Stimulated activated CD8-positive, alpha-beta memory T cell treated with anti-CD3 and anti-CD28 coated beads, Interleukin-15, amount 100 ng/mL, for 48 hours (primary cell): ENCODE data around the gene C15orf39.
"Not testable (repeated sequence)": the region's sequence is repeated elsewhere in the genome, so short reads cannot be mapped to it uniquely, and the experiment has no call there.

Experiments used
- DNase-seq, 2 donors: peaks; one replicate each; pipeline ENCODE4 v3.0.0-alpha.2; 2020; ENCODE audit warnings: low read depth in 2 of 2

C15orf39 gene

DNA sequence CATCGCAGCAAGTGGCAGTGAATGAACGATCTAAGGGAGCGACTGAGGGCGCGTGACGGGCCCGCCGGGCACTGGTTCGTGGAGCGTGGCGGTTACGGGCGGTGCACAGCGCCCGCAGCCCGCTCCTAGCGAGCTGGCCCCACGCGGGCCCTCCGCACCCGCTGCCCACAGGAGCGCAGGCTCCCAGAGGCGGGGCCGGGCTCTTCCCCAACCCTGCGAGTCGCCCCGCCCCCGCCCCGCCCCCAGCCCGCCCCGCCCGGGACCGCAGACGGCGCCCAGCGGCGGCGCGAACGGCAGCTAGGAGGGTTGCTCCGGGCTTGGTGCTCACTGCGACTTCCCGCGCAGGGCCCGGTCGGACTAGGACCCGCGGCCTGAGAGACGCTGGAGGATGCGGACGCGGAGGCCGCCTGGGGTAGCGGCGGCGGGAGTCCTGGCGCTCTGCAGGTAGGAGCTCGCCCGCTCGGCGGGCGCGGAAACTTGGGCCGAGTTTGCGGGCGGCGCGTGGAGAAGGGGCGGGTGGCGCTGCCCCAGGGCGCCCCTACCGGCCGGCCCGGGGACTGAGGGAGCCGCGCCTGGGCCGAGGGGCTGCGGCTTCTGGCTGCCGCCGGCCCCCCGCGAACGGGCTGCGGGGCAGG is at the start of gene C15orf39:
C15orf39 (plus strand) TSS at position 267 of the 635 bp plus-strand sequence. CDS start 4,167 bp downstream, outside the sequence.
- DNase-seq, result peak; percentile 66 to 69

DNA sequence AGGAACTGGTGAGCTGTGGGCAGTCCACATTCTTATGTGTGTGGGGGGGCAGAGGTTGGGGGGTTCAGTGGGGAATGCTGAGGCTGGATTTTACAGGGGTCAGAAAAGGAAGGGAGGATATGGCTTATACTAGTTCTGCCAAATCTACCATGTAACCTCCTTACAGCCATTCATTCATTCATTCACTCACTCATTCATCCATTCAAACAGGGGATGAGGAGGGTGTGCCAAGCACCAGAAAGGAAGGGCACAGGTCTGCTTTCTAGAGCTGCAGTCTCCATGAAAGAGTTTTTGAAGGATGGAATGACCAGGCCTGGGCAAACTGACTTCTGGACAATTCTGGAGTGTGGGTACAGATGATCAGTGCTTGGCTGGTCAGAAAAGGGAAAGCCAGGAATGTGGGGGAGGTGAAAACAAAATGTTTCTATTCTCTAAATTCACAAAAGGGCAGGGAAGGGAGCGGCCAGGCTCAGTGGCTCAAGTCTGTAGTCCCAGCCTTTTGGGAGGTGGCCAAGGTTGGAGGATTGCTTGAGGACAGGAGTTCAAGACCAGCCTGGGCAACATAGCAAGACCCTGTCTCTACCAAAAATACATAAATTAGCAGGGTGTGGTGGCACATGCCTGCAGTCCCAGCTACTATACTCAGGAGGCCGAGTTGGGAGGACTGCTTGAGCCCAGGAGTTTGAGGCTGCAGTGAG is 49.2 kb upstream of the C15orf39 start:
- no peak for DNase-seq

DNA sequence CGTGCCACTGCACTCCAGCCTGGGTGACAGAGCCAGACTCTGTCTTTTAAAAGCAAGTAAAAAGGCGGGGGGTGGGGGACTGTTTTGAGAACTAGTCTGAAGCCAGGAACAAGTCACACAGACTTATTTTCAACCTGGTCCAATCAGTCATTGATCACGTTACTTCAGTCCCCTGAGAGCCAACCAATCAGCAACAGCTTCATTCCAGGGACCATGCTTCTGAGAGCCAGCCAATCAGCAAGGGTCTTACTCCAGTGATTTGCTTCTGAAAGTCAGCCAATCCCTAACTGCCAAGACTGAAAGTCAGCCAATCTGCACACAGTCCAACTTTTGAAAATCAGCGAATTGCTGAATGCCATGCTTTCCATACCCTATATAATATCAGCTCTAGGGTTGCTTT is 48.6 kb upstream of the C15orf39 start:
- DNase-seq, result no peak

DNA sequence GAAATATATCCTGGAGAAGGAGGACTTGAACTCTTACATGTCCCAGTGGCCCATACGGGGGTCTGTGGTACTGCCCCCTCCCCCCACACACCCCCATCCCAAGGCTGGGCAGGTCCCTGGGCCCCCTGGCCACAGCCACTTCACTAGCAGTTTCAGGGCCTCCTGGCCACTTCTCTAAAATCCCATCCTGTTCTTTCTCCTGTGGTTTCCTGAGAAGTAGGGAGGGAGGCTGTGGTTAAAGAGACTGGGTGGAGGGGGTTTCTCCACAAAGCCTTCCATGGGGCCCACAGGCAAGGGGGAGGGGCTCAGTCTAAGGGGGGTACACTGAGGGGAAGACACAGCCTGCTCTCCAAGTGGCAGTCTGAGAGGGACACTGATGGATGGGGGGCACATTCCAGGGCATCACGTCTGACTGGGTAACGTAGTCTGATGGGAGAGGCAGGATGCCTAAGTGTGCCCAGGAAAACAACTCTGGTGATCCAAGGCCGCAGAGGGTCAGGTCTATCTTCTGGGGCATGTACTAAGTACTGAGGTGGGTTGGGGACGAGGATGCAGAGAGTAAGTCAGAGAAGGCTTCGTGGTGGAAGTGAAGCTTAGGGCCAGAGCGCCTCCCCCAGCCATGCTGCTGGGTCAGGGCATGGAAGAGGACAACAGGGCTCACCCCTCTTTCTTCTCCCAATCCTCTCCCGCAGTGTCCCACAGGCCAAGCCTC is 48.0 kb upstream of the C15orf39 start:
- no peak for DNase-seq

DNA sequence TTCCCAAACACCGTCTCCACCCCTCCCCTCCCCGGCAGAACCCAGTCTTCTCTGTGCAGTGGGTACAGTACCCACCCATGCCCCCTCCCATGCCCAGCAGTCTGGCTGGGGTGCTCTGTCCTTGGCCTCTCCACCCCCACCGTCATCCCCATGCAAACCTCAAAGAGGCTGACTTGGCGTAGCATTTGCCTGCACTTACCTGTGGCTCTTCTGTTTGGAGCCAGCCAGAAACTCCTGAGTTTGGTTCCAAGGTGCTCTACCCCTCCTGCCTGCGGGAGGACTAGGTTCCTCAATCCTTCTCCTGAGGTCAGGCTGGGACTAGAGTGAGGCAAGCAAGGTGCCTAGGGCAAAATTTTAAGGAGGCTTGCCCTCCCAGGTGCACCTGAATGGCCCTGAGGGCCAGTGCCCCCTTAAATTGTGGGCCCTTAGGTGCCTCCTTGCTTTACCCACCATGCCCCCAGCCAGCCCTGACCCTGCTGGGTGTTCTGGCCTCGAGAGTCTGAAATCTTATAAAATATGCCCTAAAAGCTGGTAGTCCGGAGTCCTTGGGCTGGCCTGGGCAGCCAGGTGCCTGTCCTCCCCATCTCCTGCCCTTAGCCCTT is 47.1 kb upstream of the C15orf39 start:
- DNase-seq, result no peak

DNA sequence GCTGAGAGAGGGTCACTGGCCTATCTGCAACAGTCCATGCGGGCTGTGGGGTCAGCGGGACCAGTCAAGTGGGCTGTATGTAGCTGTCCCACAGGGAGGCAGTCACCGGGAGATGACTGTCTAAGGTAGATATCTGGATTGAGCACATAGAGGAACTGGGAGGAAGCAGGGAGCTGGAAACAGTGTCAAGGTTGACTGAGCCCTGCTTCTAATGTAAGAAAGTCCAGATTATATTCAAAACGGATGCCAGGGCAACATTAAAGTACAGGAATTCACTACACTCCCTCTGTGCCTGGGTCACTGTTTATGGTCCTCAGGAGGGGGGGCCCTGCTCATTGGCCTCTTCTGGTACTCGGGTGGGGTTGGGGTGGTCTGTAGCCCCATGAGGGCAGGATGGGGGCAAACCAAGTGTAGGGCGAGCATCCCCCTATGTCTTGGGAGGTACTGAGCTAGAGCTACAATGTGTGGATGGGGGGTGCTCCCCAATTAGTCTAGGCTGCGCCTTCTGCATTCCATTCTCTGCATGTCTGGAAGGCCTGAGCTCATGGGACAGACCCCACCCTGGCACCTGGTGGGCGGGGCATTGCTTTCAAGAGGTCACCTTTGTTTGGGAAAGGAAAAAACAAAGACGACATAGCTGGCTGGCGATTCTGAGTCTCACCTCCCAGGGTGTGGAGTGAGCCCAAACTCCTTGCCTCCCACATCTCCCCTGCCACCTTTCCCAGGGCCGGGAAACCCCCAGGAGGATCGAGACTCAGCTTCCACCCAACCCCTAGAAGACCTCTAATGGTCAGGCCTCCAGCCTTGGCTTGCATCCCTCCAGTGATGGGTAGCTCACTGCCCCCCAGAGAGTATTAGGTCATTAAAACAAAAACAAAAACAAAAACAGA is 45.1 kb upstream of the C15orf39 start:
- DNase-seq, result no peak

DNA sequence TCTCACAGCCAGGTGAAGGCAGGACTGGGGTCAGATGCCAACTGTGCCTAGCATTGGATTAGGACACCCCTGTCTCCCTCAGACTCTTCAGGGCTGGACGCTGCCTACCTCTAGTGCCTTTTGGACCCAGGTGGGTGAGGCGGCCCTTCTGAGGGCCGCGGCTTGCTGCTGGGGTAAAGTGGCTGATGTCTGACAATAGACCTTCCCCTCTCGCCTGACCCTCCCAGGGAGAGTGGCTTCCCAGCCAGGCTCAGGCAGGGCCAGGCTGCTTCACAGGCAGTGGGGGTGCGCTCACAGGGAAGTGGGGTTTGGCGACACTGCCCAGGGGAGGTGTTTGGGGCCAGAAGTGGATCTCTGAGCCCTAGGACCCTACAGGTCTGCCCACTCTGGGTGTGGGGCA is 43.3 kb upstream of the C15orf39 start:
- no peak for DNase-seq

DNA sequence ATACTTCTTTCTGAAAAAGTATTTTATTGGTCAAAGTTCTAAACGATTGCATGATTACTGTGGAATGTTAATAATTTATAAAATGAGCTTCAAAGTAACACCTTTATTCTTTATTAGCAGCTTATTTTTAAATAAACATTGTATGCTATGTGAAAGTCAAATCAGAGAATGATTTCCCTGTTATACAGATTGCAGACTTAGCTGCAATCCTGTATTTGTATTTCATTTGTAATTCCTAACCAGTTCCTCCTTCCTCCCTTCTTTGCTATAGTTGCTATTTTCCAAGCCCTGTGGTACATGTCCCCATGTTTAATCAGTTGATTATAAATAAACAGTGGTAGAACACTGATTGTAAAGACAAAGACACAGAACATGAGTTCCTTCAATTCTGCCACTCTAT is 42.4 kb upstream of the C15orf39 start:
- no peak for DNase-seq

DNA sequence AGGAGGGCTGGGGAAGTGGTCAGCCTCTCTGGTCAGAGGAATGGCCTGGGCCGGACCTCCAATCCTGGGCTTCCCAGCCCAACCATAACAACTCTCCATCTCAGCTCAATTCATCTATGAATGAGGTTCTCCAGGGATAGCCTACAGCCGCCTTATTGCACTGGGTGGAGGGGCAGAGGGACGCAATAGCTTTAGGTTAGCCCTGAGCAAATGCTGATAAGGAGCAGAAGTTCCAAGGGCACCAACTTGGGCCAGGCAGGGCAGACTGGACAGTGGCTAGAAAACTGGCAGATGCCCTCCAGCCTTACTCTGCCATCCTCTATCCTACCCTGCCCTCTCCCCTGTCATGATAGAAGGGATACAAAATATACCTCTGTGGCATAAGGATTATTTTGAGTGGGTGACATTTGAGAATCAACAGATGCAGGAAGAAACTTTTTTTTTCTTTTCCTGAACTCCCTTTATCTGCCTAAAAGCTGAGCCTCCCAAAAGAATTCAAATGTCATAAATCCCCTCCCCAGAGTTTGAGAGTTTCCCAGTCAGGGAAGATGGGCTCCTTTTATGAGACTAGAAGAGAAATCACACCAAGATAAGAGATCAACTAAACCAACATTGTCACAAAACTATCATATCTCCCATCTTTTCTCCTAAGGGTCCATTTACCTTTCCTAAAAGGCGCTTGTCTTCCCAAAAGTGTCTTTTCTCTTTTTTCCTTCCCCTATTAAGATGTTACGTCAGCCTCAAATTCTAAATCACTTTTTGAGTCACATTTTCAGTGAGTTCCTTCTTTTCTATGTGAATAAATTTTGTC is 40.4 kb upstream of the C15orf39 start:
- DNase-seq, result no peak

DNA sequence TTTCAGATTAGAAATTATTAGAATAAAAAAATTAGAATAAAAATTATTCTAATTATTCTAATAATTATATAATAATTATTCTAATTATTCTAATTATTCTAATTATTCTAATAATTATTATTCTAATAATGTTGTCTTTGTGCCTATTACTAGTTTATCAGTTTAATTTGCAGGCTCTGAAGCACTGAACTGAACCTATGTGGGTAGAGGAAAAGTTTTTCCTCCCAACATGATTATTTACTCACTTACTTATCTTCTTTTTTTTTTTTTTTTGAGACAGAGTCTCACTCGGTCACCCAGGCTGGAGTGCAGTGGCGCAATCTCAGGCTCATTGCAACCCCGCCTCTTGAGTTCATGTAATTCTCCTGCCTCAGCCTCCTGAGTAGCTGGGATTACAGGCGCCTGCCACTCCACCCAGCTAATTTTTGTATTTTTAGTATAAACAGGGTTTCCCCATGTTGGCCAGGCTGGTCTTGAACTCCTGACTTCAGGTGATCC is 39.7 kb upstream of the C15orf39 start:
- no peak for DNase-seq

DNA sequence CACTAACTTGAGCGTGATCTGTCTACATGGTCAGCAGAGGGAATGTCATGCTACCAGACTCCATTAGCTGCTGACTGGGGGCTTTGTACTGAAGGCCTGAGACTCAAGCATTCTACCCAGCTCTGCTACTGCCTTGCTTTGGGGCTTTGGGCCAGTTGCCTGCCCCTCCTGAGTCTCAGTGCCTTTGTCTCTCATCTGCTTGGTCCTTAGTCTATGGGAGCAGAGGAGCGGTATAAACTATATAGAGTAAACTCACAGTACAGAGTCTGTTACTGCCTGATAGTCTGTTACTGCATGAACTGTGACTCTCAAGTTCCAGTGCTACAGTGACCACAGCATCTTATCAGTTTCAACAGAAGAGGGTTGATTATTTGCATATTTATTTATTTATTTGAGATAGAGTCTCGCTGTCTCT is 38.5 kb upstream of the C15orf39 start:
- DNase-seq, result no peak

DNA sequence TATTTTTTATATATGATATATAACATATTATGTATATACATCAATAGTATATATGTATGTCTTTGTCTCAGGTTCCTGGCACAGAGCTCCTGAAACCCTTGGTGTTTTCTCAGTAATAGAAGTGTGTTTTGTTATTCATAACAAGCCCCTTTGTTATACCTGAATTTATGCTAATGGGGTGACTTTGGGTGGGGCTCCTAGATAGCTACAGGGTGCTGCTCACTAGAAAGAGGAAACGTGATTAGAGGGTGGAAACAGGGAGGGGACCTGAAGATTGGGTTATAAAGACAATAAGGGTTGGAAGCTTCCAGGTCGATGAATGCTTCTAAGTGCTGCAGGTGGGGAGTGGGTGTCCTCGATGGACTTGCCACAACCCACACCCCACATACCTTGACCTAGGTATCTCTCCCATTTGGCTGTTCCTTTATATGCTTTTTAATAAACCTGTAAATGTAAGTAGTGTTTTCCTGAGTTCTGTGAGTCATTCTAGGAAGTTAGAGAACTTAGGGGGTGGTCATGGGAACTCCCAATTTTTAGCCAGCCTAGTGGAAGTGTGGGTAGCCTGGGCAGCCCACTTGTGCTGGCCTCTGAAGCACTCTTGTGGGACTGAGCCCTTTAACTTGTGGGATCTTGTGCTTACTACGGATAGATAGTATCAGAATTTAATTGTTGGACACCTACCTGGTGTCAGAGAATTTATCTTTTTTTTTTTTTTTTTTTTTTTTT is 36.9 kb upstream of the C15orf39 start:
- no peak for DNase-seq

DNA sequence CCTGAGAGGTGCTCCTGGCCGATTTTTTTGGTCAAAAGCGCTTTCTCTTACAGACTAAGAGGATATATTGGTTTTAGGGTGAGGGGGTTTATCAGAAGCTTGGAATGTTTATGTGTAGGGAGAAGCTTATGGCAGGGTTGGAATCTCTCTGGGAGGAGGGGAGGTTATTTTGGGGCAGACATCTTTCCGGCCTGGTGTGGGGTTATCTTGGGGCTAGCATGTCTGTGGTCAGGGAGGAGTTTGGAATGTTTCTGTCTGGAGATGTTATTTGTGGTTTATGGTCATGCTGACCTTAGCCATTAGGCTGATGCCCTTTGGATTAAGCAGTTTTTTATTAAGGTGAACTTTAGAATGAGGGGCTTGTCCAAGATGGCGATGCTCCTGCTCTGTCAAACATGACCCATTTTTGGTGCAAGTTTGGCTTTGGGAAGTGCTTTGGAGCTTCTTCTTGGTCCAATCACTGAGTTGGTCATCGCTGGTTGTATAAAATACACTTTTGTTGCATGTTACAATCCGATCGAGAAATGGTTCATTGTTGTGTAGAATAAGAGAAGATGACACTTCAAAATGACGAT is 35.1 kb upstream of the C15orf39 start:
- DNase-seq, result not testable (repeated sequence)

DNA sequence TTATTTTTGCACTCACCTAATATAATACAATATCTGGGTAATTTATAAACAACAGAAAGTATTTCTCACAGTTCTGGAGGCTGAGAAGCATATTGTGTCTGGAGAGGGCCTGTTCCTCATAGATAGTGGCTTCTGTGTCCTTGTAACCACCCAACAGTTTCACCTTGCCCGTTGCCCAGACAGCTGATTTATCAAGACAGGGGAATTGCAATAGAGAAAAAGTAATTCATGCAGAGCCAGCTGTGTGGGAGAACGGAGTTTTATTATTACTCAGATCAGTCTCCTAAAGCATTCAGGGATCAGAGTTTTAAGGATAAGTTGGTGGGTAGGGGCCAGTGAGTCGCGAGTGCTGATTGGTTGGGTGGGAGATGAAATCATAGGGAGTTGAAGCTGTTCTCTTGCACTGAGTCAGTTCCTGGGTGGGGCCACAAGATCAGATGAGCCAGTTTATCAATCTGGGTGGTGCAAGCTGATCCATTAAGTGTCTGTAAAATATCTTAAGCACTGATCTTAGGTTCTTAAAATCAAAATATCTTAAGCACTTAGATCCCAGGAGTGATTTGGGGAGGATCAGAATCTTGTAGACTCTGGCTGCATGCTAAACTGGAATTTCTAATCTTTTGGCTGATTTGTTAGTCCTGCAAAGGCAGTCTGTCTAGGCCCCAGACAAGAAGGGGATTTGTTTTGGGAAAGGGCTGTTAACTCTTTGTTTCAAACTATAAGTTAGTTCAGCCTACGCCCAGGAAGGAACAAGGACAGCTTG is 33.9 kb upstream of the C15orf39 start:
- peak; percentile 11 to 25 for DNase-seq

DNA sequence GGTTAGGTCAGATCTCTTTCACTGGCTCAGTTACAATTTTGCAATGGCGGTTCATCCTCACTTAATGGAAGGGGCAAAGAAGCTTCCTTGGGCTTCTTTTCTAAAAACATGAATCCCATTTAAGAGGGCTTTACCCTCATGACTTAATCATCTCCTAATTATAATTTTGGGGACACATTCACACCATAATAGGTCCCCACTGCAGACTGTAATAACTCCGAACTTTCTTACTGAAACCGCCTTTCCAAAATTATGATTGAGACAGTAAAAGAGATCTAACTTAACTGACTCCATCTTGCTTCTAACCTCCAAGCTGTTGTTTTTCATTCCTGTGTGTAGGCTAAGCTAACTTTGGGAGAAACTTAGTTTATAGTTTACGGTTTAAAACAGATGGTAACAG is 33.3 kb upstream of the C15orf39 start:
- no peak for DNase-seq

DNA sequence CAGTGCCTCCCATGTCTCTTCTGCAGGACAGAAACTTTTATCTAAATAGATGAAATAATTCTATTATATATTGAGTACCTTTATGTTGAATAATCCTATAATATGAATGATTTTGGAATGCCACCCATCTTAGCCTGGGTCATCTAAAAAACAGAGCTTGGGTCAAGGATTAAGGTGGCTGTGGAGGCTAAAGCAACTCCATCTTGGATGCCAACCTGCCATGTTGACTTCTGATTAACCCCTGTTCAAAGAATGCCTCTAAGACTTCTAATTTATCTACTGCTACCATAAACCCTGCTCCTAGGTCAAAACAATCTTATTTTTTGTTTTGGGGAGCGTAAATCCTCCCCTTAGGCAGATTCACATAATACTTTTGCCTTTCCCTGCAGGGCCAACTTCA is 31.5 kb upstream of the C15orf39 start:
- DNase-seq, result no peak

DNA sequence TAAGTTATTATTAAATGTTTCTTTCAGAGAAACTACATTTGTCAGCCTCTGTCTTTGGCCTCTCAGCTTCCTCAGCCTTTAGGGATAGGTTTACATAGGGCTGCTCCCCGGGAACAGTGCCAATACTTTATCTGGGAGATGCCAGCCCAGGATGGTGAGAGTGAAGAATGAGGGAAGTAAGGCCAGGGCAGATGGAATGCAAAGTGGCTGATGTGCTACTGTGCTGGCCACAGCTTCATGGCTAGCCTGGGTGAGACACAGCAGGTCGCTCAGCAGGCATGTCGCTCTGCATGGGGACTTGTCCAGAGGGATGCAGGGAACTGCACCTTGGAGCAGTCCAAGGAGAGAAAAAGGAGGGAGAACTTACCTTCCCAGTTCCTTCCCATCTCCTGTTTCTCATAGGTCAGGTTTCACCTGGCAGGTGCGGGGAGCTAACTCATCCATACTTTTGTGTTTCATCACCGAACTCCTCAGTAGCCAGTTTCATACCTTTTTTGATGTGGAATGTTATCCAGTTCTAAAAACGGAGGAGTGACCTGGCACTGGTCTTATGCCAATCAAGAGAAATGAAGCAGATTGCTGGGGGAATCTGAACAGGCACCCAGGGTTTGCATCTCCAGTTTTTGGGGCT is 30.9 kb upstream of the C15orf39 start:
- no peak for DNase-seq

DNA sequence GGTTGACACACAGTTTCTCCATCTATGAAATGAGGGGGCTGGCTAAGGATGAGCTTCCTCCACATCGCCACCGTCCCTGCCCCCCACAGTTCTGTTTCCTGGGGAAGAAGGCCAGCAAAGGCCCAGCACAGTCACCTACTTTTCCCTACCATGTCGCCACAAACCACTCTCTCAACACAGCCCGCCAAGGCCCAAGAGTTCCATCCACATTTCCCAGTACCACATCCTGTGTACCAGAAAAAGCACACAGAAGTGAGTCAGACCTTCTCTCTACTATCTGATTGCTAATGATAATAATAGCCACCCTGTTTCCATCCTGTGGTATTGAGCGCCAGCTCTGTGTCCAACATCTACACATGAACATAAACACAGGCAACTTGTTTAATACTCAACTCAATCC is 30.3 kb upstream of the C15orf39 start:
- peak in 1 of 2 donors; percentile 58 for DNase-seq
